H1 (cell line): Measurements from ENCODE around the gene CHAC1. TPM values are rescaled to one million over a fixed set of nuclear protein-coding genes. Genes with fewer than 3 reads are reported as not detected.

Source experiments
- CTCF ChIA-PET: fragments of 300-600 bp; sonication (Branson Sonifier 250); formaldehyde crosslinking; loops from one replicate; lab custom pipeline; 2021; ENCODE audit not compliant: partially characterized antibody; lab: Charles Lee
- POLR2A ChIA-PET: fragments of 300-600 bp; sonication (Branson Sonifier 250); formaldehyde crosslinking; loops from one replicate; lab custom pipeline; 2021; ENCODE audit warnings: inconsistent platforms; ENCODE audit not compliant: partially characterized antibody; lab: Charles Lee
- DNase-seq, 2 experiments: peaks; one replicate each; pipeline versions ENCODE4 v3.0.0 to v3.0.0-alpha.2; 2010 to 2022; ENCODE audit warnings: low spot score in 2 of 2, low read depth in 1 of 2, mixed read lengths in 1 of 2
- FAIRE-seq: peaks from 2 replicates; lab custom pipeline; 2011; peaks lifted over from hg19 to GRCh38; lab: Jason Lieb, UNC
- H2AFZ ChIP-seq: 2 replicates; pipeline ENCODE4 v1.8.1; 2012; ENCODE audit warnings: low read length, inconsistent platforms
- H2AK5ac ChIP-seq: 2 replicates; pipeline ENCODE4 v1.6.1; 2013; ENCODE audit warnings: low read depth, low read length
- H2BK120ac ChIP-seq: replicated peaks from 2 replicates; pipeline ENCODE3; 2013; ENCODE audit warnings: low read depth, low read length, inconsistent platforms
- H2BK12ac ChIP-seq: 2 replicates; pipeline ENCODE4 v1.6.1; 2013; ENCODE audit warnings: low read depth, low read length
- H2BK15ac ChIP-seq: 2 replicates; pipeline ENCODE4 v1.6.1; 2013; ENCODE audit warnings: low read length
- H2BK20ac ChIP-seq: 2 replicates; pipeline ENCODE4 v1.6.1; 2013; ENCODE audit warnings: low read length
- H2BK5ac ChIP-seq: 2 replicates; pipeline ENCODE4 v1.6.1; 2013; ENCODE audit warnings: low read depth, low read length
- H3K14ac ChIP-seq: 2 replicates; pipeline ENCODE4 v1.6.1; 2013; ENCODE audit warnings: inconsistent platforms; ENCODE audit not compliant: insufficient read length
- H3K18ac ChIP-seq: 2 replicates; pipeline ENCODE4 v1.6.1; 2013; ENCODE audit warnings: low read length; ENCODE audit errors: extremely low read depth
- H3K23ac ChIP-seq: 2 replicates; pipeline ENCODE4 v1.6.1; 2013; ENCODE audit warnings: inconsistent platforms; ENCODE audit not compliant: insufficient read length
- H3K23me2 ChIP-seq: 2 replicates; pipeline ENCODE4 v1.6.1; 2013; ENCODE audit warnings: low read depth, low read length
- H3K27ac ChIP-seq: 2 replicates; pipeline ENCODE4 v1.6.1; 2011; ENCODE audit warnings: low read depth, low read length, inconsistent platforms
- H3K27me3 ChIP-seq, 4 experiments: replicated peaks in 1 of 4; 1 replicate in 1 of 4; 2 replicates in 3 of 4; pipeline versions ENCODE4 v1.6.1 to v1.8.1; 2011 to 2013; ENCODE audit warnings: low read length in 3 of 4, mild to moderate bottlenecking in 3 of 4, inconsistent platforms in 2 of 4, mixed read lengths in 2 of 4, moderate library complexity in 1 of 4; ENCODE audit not compliant: control insufficient read depth in 3 of 4, insufficient read depth in 3 of 4; ENCODE audit errors: extremely low read depth in 1 of 4
- H3K36me3 ChIP-seq, 4 experiments: 2 replicates each; pipeline versions ENCODE4 v1.6.1 to v1.8.1; 2011 to 2013; ENCODE audit warnings: mild to moderate bottlenecking in 4 of 4, low read length in 3 of 4, moderate library complexity in 2 of 4, control low read depth in 1 of 4, inconsistent platforms in 1 of 4; ENCODE audit not compliant: insufficient read depth in 4 of 4, control insufficient read depth in 2 of 4
- H3K4ac ChIP-seq: replicated peaks from 2 replicates; pipeline ENCODE3; 2013; ENCODE audit warnings: low read length, low read depth, mixed read lengths, inconsistent platforms; ENCODE audit not compliant: insufficient read length
- H3K4me1 ChIP-seq, 4 experiments: replicated peaks in 1 of 4; 1 replicate in 1 of 4; 2 replicates in 3 of 4; pipeline versions ENCODE4 v1.6.1 to v1.8.1; 2011 to 2013; ENCODE audit warnings: low read length in 3 of 4, inconsistent platforms in 2 of 4, mixed read lengths in 1 of 4; ENCODE audit not compliant: insufficient read depth in 4 of 4, control insufficient read depth in 3 of 4
- H3K4me2 ChIP-seq, 2 experiments: 2 replicates each; pipeline versions ENCODE4 v1.6.1 to v1.8.1; 2011 to 2013; ENCODE audit warnings: low read depth in 2 of 2, low read length in 2 of 2, control low read depth in 1 of 2, inconsistent platforms in 1 of 2, mild to moderate bottlenecking in 1 of 2; ENCODE audit not compliant: insufficient read depth in 1 of 2
- H3K4me3 ChIP-seq, 4 experiments: fragments of 200-600, 300-600 bp in 1 of 4; sonication (generic), shearing (Covaris generic), sonication (Bioruptor Twin) in 1 of 4; 2 replicates each; pipeline versions ENCODE4 v1.5.1 to v1.8.1; 2011 to 2016; ENCODE audit warnings: low read length in 4 of 4, low read depth in 3 of 4, control low read depth in 2 of 4, inconsistent platforms in 2 of 4, mild to moderate bottlenecking in 2 of 4, mixed read lengths in 1 of 4, moderate library complexity in 1 of 4; ENCODE audit not compliant: insufficient read depth in 2 of 4; ENCODE audit errors: extremely low read depth in 1 of 4
- H3K56ac ChIP-seq: replicated peaks from 2 replicates; pipeline ENCODE3; 2013; ENCODE audit warnings: low read depth, mild to moderate bottlenecking, mixed read lengths, low read length, inconsistent platforms; ENCODE audit not compliant: insufficient read length
- H3K79me1 ChIP-seq: 2 replicates; pipeline ENCODE4 v1.6.1; 2013; ENCODE audit warnings: low read depth, low read length, control low read depth
- H3K79me2 ChIP-seq, 2 experiments: 2 replicates each; pipeline versions ENCODE4 v1.6.1 to v1.8.1; 2012 to 2013; ENCODE audit warnings: low read length in 2 of 2, mild to moderate bottlenecking in 2 of 2, inconsistent platforms in 1 of 2; ENCODE audit not compliant: insufficient read depth in 2 of 2, control insufficient read depth in 1 of 2
- H3K9ac ChIP-seq, 4 experiments: replicated peaks in 1 of 4; 1 replicate in 1 of 4; 2 replicates in 3 of 4; pipeline versions ENCODE4 v1.6.1 to v1.8.1; 2011 to 2013; ENCODE audit warnings: low read depth in 3 of 4, low read length in 3 of 4, control low read depth in 2 of 4, mild to moderate bottlenecking in 2 of 4, moderate library complexity in 2 of 4, inconsistent platforms in 1 of 4; ENCODE audit errors: extremely low read depth in 1 of 4
- H3K9me3 ChIP-seq, 2 experiments: 2 replicates each; pipeline versions ENCODE4 v1.6.1 to v1.8.1; 2012 to 2013; ENCODE audit warnings: mild to moderate bottlenecking in 2 of 2, moderate library complexity in 2 of 2, control low read depth in 1 of 2, inconsistent platforms in 1 of 2, low read depth in 1 of 2, low read length in 1 of 2, mixed read lengths in 1 of 2; ENCODE audit not compliant: insufficient read depth in 2 of 2
- H4K20me1 ChIP-seq, 2 experiments: replicated peaks in 1 of 2; 2 replicates each; pipeline versions ENCODE3 to v1.8.1; 2011 to 2013; ENCODE audit warnings: inconsistent platforms in 2 of 2, low read length in 2 of 2, mild to moderate bottlenecking in 1 of 2; ENCODE audit not compliant: insufficient read depth in 2 of 2, control insufficient read depth in 1 of 2
- H4K5ac ChIP-seq: 2 replicates; pipeline ENCODE4 v1.6.1; 2013; ENCODE audit warnings: low read length, low read depth, mixed read lengths, inconsistent platforms; ENCODE audit not compliant: insufficient read length
- H4K8ac ChIP-seq: 2 replicates; pipeline ENCODE4 v1.8.0; 2013; ENCODE audit warnings: mild to moderate bottlenecking, moderate library complexity, low read length, inconsistent platforms; ENCODE audit not compliant: insufficient read depth; ENCODE audit errors: extremely low read depth
- H4K91ac ChIP-seq: replicated peaks from 2 replicates; pipeline ENCODE3; 2013; ENCODE audit warnings: low read length, mixed read lengths, inconsistent platforms; ENCODE audit not compliant: insufficient read length
- BACH1 ChIP-seq: IDR thresholded peaks from 2 replicates; pipeline ENCODE4 v1.6.1; 2012; ENCODE audit warnings: low read length, improper control_type of control experiment
- BRCA1 ChIP-seq: IDR thresholded peaks from 2 replicates; pipeline ENCODE4 v1.6.1; 2012; ENCODE audit warnings: low read depth, low read length, improper control_type of control experiment
- FOSL1 ChIP-seq: IDR thresholded peaks from 2 replicates; pipeline ENCODE4 v1.6.1; 2011; ENCODE audit warnings: mild to moderate bottlenecking, low read depth, low read length, moderate library complexity; ENCODE audit not compliant: insufficient read depth
- KDM4A ChIP-seq: IDR thresholded peaks from one replicate; pipeline ENCODE4 v1.7.1; 2012; ENCODE audit warnings: low read depth, mild to moderate bottlenecking, moderate library complexity, low read length, inconsistent platforms; ENCODE audit not compliant: severe bottlenecking
- KDM5A ChIP-seq: fragments of 200-600 bp; IDR thresholded peaks from 2 replicates; pipeline ENCODE4 v1.7.1; 2012; ENCODE audit warnings: mild to moderate bottlenecking, low read length, inconsistent platforms, mixed read lengths
- SAP30 ChIP-seq: fragments of 300-600 bp; sonication (generic); IDR thresholded peaks from 2 replicates; pipeline ENCODE4 v1.7.1; 2012; ENCODE audit warnings: low read length, moderate library complexity, mild to moderate bottlenecking, inconsistent platforms; ENCODE audit not compliant: insufficient read depth, insufficient replicate concordance
- SIX5 ChIP-seq: IDR thresholded peaks from 2 replicates; pipeline ENCODE4 v1.6.1; 2011; ENCODE audit warnings: mild to moderate bottlenecking, low read depth, low read length
- WGBS, 2 experiments: shearing (Covaris generic) in 1 of 2; methylation state at CpG; one replicate each; pipeline versions ENCODE4 v1.1.6 to v1.1.7; 2013 to 2015; ENCODE audit warnings: low lambda C conversion rate in 2 of 2, mixed read lengths in 2 of 2, inconsistent platforms in 1 of 2, low coverage in 1 of 2, missing lambda C conversion rate in 1 of 2; ENCODE audit not compliant: insufficient replicate concordance in 2 of 2, insufficient coverage in 1 of 2, insufficient read length in 1 of 2; ENCODE audit errors: extremely low coverage in 1 of 2, missing lambda C conversion rate in 1 of 2; 5-methylcytosine and 5-hydroxymethylcytosine counted together
- polyA plus RNA-seq, 7 experiments: library from polyadenylated mRNA; depleted of rRNA in 3 of 7; stranded (reverse) in 5 of 7; unstranded in 2 of 7; fragments of >200 nt in 5 of 7; fragments of 200-250 nt in 2 of 7; gene quantifications; 1 replicate in 5 of 7; 2 replicates in 1 of 7; 4 replicates in 1 of 7; pipeline versions ENCODE4 v1.2.1 to v1.2.3, GENCODE V29; 2011 to 2013; ENCODE audit warnings: missing spikeins in 2 of 7, mixed read lengths in 2 of 7
- total RNA-seq: library from RNA; stranded (reverse); fragmentation: NEBNext Ultra II Directional; extraction: Animal tissue kit (Norgen Biotek cat#: 25700); gene quantifications from 2 replicates; pipeline ENCODE4 v1.2.1, GENCODE V29; 2021
- TF ChIP-seq, protein P1 (sequence below): IDR thresholded peaks from 2 replicates; pipeline ENCODE4 v1.6.1; 2011; ENCODE audit warnings: low read depth, mild to moderate bottlenecking, low read length; ENCODE audit not compliant: insufficient read depth

The CHAC1 gene
- total and polyA plus RNA-seq, 2 of the 8 experiments (the other 6 are each of a cell fraction or from before 2014, with no cell fraction given) = 34.3 to 159 TPM

- Histone ChIP-seq H3K9me3 (no peaks in the 10 kb centered on the region), H3K79me2 (no peaks in the 10 kb centered on the region), H3K27me3 (no peaks in the 10 kb centered on the region), H2BK20ac (no peak overlapping the region), H3K23me2 (no peaks in the 10 kb centered on the region), H4K91ac (no peak overlapping the region), H3K36me3 (peaks cover 28 to 61% (median 47%) of the 10 kb centered on the region in 4 experiments), H2AK5ac (no peak overlapping the region), H3K79me1 (no peaks in the 10 kb centered on the region), H3K4me3 (no peak overlapping the region), H3K4me1 (no peaks in the 10 kb centered on the region), H2BK12ac (no peak overlapping the region), H2BK5ac (no peak overlapping the region), H3K18ac (no peak overlapping the region), H2AFZ (no peak overlapping the region), H3K23ac (no peak overlapping the region), H3K9ac (no peak overlapping the region), H3K56ac (no peak overlapping the region), H2BK120ac (no peak overlapping the region), H3K14ac (no peak overlapping the region), H4K8ac (no peak overlapping the region), H3K4me2 (no peak overlapping the region), H4K20me1 (peaks cover 0 to 4% of the 10 kb centered on the region in 2 experiments), H3K27ac (no peak overlapping the region), H4K5ac (no peak overlapping the region), H2BK15ac (no peak overlapping the region), H3K4ac (no peak overlapping the region)
- FAIRE-seq = no peak
- POLR2A ChIA-PET = no interaction called here
- no peak for DNase-seq
- WGBS, 2 experiments = 96% methylated on average over 7 of the region's 7 CpGs; no CpG with 5 or more reads in 1 of the 2 experiments
- CTCF ChIA-PET = interaction anchor here (1.1 to 2.2 kb wide), 3 partner anchors 11 to 35 kb away, joined by 4 to 7 read pairs (median 7); no protein-coding TSS in a partner anchor
- TF ChIP-seq KDM4A (no peak), SIX5 (no peak), FOSL1 (no peak), KDM5A (no peak), BACH1 (no peak), SAP30 (no peak), BRCA1 (no peak)
- TF ChIP-seq, protein P1, sequence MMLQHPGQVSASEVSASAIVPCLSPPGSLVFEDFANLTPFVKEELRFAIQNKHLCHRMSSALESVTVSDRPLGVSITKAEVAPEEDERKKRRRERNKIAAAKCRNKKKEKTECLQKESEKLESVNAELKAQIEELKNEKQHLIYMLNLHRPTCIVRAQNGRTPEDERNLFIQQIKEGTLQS = no peak
Observed at GRCh38 chr15:40986820-40987219, 33.5 kb downstream of the CHAC1 start.
